Stimulated activated CD4-positive, alpha-beta T cell treated with anti-CD3 and anti-CD28 coated beads, Interleukin-4, amount 100 ng/mL, for 24 hours (primary cell): ENCODE data around the gene PHF21B.
"Not testable (repeated sequence)": the region's sequence is repeated elsewhere in the genome, so short reads cannot be mapped to it uniquely, and the experiment has no call there.

Experiments
- DNase-seq: peaks from one replicate; pipeline ENCODE4 v3.0.0-alpha.2; 2020

The PHF21B gene

GRCh38 chr22:44931077-44931540, 78.7 kb downstream of the PHF21B start:
- DNase-seq: no peak

- DNase-seq: no peak
Observed at GRCh38 chr22:44930711-44931035, 79.1 kb downstream of the PHF21B start.

- DNase-seq: no peak
Observed at GRCh38 chr22:44930016-44930710, 79.6 kb downstream of the PHF21B start.

GRCh38 chr22:44929359-44930015, 80.3 kb downstream of the PHF21B start:
- DNase-seq: no peak

- no peak for DNase-seq
Observed at GRCh38 chr22:44928711-44929358, 81.0 kb downstream of the PHF21B start.

- no peak for DNase-seq
Observed at GRCh38 chr22:44928136-44928463, 81.7 kb downstream of the PHF21B start.

- no peak for DNase-seq
Observed at GRCh38 chr22:44927463-44928135, 82.2 kb downstream of the PHF21B start.

GRCh38 chr22:44926491-44927415, 83.1 kb downstream of the PHF21B start:
- DNase-seq: no peak

- DNase-seq: no peak
Observed at GRCh38 chr22:44926124-44926475, 83.7 kb downstream of the PHF21B start.

GRCh38 chr22:44925465-44926123, 84.2 kb downstream of the PHF21B start:
- no peak for DNase-seq

- no peak for DNase-seq
Observed at GRCh38 chr22:44924710-44925109, 85.1 kb downstream of the PHF21B start.

GRCh38 chr22:44924098-44924497, 85.7 kb downstream of the PHF21B start:
- DNase-seq: no peak

GRCh38 chr22:44921766-44922165, 88.0 kb downstream of the PHF21B start:
- DNase-seq: not testable (repeated sequence)

- DNase-seq: no peak
Observed at GRCh38 chr22:44920183-44920582, 89.6 kb downstream of the PHF21B start.

- DNase-seq: no peak
Observed at GRCh38 chr22:44919691-44920090, 90.1 kb downstream of the PHF21B start.

GRCh38 chr22:44918925-44919392, 90.8 kb downstream of the PHF21B start:
- DNase-seq: no peak

- DNase-seq: no peak
Observed at GRCh38 chr22:44918166-44918924, 91.5 kb downstream of the PHF21B start.

- DNase-seq: no peak
Observed at GRCh38 chr22:44917372-44918165, 92.2 kb downstream of the PHF21B start.

- DNase-seq: no peak
Observed at GRCh38 chr22:44916281-44917231, 93.2 kb downstream of the PHF21B start.
